ENCODE results near the gene SNAP47.

Gene SNAP47

DNA sequence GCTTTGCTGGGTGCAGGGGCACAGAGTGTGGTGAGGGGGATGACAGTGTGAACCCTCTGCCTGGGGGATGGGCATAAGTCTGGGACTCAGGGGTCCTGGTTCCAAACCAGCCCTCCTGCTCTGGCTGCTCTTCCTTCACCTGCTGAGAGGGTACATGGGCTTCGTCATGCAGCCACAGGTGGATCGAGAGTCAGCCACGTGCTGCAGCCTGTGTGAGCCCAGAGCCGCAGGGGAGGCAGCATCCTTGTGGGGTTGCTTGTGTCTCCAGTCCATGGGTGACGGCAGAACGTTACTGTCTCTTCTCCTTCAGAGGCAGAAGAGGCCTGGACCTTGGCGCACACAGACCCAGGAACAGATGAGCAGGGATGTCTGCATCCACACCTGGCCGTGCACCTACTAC is 12.1 kb downstream of the SNAP47 start:
- no peak overlapping the region for H3K4ac ChIP-seq (ENCODE audit: low read length)
- no peak overlapping the region for H3K23ac ChIP-seq (ENCODE audit: low read depth, low read length, poor library complexity)
- no peak overlapping the region for H3K27ac ChIP-seq (replicated peaks; ENCODE audit: low read length)
- no peaks in the 10 kb centered on the region for H3K9me3 ChIP-seq (replicated peaks in 1 of 2; ENCODE audit: control insufficient read depth in 2 of 2, insufficient read depth in 1 of 2, low read depth in 1 of 2, low read length in 2 of 2)
- no peak for DNase-seq (ENCODE audit: low spot score)
- WGBS, 2 donors (ENCODE audit: extremely low coverage in 2 of 2, insufficient read length in 2 of 2, insufficient replicate concordance in 1 of 2): no CpG with 5 or more reads among the region's 8 CpGs
- H2BK5ac ChIP-seq (ENCODE audit: low read length): no peak overlapping the region
- no peak overlapping the region for H2BK15ac ChIP-seq (ENCODE audit: low read length)
- H3K9ac ChIP-seq (ENCODE audit: low read depth, low read length, poor library complexity): no peak overlapping the region
- H3K4me1 ChIP-seq (ENCODE audit: control insufficient read depth in 2 of 2, insufficient read depth in 1 of 2, low read depth in 1 of 2, low read length in 2 of 2): no peaks in the 10 kb centered on the region
- peaks cover 20% of the 10 kb centered on the region for H3K79me1 ChIP-seq (ENCODE audit: low read depth, low read length)
- no peak overlapping the region for H2AFZ ChIP-seq (ENCODE audit: low read length)
- H3K4me2 ChIP-seq (ENCODE audit: insufficient read depth, low read length, poor library complexity, severe bottlenecking): no peak overlapping the region
- no peak overlapping the region for H2AK5ac ChIP-seq (ENCODE audit: low read depth, low read length)
- no peak overlapping the region for H3K4me3 ChIP-seq (ENCODE audit: low read length in 2 of 2)
- H2BK12ac ChIP-seq (ENCODE audit: low read length): no peak overlapping the region
- peaks cover 19 to 56% of the 10 kb centered on the region in 2 donors for H3K36me3 ChIP-seq (replicated peaks in 1 of 2; ENCODE audit: control insufficient read depth in 2 of 2, insufficient read depth in 2 of 2, low read length in 2 of 2)
- no peaks in the 10 kb centered on the region for H3K27me3 ChIP-seq (ENCODE audit: control insufficient read depth in 3 of 3, insufficient read depth in 3 of 3, low read depth in 1 of 3, low read length in 3 of 3)
- H4K91ac ChIP-seq (ENCODE audit: low read depth, low read length, poor library complexity): no peak overlapping the region
- H4K8ac ChIP-seq (ENCODE audit: low read depth, low read length): no peak overlapping the region
- no peak overlapping the region for H2BK120ac ChIP-seq (ENCODE audit: low read depth, low read length)
- H3K18ac ChIP-seq (ENCODE audit: low read length): no peak overlapping the region
- no peak overlapping the region for H3K14ac ChIP-seq (ENCODE audit: low read length)

DNA sequence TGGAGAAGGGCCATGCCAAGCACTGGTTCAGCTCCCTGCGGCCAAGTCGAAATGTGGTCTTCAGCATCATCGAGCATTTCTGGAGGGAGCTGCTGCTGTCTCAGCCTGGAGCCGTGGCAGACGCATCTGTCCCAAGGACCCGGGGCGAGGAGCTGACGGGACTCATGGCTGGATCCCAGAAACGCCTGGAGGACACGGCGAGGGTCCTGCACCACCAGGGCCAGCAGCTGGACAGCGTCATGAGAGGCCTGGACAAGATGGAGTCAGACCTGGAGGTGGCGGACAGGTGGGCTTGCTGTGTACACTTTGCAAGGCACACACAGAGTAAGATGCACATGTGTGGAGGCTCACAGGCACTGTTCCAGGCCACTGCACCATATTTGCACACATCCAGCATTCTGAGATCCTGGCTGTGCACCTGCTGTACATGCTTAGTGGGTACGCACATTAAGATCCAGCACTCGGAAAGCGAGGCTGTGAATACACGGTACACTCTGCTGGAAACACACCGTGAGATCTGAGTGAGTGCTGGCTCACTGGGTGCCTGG is 12.8 kb downstream of the SNAP47 start:
- Histone ChIP-seq H3K4ac (ENCODE audit: low read length) (no peak overlapping the region), H3K9me3 (replicated peaks in 1 of 2; ENCODE audit: control insufficient read depth in 2 of 2, insufficient read depth in 1 of 2, low read depth in 1 of 2, low read length in 2 of 2) (no peaks in the 10 kb centered on the region), H4K8ac (ENCODE audit: low read depth, low read length) (no peak overlapping the region), H3K4me3 (ENCODE audit: low read length in 2 of 2) (no peak overlapping the region), H3K36me3 (replicated peaks in 1 of 2; ENCODE audit: control insufficient read depth in 2 of 2, insufficient read depth in 2 of 2, low read length in 2 of 2) (peaks cover 19 to 61% of the 10 kb centered on the region in 2 donors), H3K9ac (ENCODE audit: low read depth, low read length, poor library complexity) (peak overlapping the region; percentile 50), H3K27ac (replicated peaks; ENCODE audit: low read length) (no peak overlapping the region), H2AK5ac (ENCODE audit: low read depth, low read length) (no peak overlapping the region), H2AFZ (ENCODE audit: low read length) (no peak overlapping the region), H3K4me1 (ENCODE audit: control insufficient read depth in 2 of 2, insufficient read depth in 1 of 2, low read depth in 1 of 2, low read length in 2 of 2) (no peaks in the 10 kb centered on the region), H2BK15ac (ENCODE audit: low read length) (no peak overlapping the region), H3K27me3 (ENCODE audit: control insufficient read depth in 3 of 3, insufficient read depth in 3 of 3, low read depth in 1 of 3, low read length in 3 of 3) (no peaks in the 10 kb centered on the region), H3K4me2 (ENCODE audit: insufficient read depth, low read length, poor library complexity, severe bottlenecking) (no peak overlapping the region), H2BK12ac (ENCODE audit: low read length) (no peak overlapping the region), H3K18ac (ENCODE audit: low read length) (no peak overlapping the region), H3K14ac (ENCODE audit: low read length) (no peak overlapping the region), H2BK5ac (ENCODE audit: low read length) (no peak overlapping the region), H2BK120ac (ENCODE audit: low read depth, low read length) (no peak overlapping the region), H3K23ac (ENCODE audit: low read depth, low read length, poor library complexity) (peak overlapping the region; percentile 77), H4K91ac (ENCODE audit: low read depth, low read length, poor library complexity) (no peak overlapping the region), H3K79me1 (ENCODE audit: low read depth, low read length) (peaks cover 16% of the 10 kb centered on the region)
- no peak for DNase-seq (ENCODE audit: low spot score)
- no CpG with 5 or more reads among the region's 18 CpGs for WGBS, 2 donors (ENCODE audit: extremely low coverage in 2 of 2, insufficient read length in 2 of 2, insufficient replicate concordance in 1 of 2)

DNA sequence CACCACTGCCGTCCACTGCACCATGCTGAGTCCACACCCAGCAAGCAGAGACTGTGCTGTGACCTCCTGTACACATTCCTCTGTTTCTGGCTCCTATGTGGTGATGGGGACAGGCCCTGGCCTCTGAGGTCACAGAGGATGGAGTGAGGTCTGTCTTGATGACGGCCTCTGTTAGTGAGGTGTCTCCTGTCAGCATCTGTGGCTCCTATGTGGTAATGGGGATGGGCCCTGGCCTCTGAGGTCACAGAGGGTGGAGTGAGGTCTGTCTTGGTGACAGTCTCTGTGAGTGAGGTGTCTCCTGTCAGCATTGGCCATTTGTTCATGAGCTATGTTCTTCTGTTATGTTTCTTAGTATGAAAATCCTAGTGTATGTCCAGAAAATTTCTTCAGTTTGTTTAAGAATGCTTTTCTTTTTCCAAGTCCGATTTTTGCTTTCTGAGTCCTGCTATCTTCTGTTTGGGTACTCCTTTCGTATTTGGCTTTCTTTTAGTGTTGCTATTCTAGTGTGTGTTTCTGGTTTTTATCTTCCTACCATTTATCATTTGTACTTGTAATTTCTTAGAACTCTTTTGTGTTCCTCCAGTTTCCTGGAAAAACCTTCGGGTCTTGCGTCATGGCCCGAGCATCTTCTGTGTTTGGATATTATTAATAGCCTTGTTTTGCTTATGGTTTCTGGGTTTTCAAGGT is 13.4 kb downstream of the SNAP47 start:
- no peak overlapping the region for H3K27ac ChIP-seq (replicated peaks; ENCODE audit: low read length)
- no peak for DNase-seq (ENCODE audit: low spot score)

DNA sequence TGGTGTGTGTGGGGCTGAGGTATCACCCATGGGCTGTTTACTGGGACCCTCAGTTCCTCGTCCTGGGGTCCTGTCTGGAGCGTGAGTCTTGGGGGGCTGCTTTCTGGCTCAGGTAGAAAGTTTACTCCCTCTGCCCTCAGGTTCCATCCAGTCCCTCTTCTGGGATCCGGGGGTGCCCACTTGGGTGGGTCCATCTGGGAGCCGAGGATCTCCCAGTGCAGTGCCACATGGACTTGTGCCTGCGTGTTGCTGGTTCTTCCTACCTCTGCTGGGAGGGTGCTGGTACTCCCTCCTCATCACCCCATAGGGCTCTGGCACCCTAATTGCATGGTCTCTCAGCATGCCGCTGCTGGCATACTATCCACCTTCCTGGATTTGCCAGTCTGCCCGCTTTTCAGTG is 14.0 kb downstream of the SNAP47 start:
- no peak overlapping the region for H2AK5ac ChIP-seq (ENCODE audit: low read depth, low read length)
- H2AFZ ChIP-seq (ENCODE audit: low read length): no peak overlapping the region
- H3K79me1 ChIP-seq (ENCODE audit: low read depth, low read length): peaks cover 12% of the 10 kb centered on the region
- no peak overlapping the region for H3K23ac ChIP-seq (ENCODE audit: low read depth, low read length, poor library complexity)
- no peak overlapping the region for H2BK5ac ChIP-seq (ENCODE audit: low read length)
- no peaks in the 10 kb centered on the region for H3K4me1 ChIP-seq (ENCODE audit: control insufficient read depth in 2 of 2, insufficient read depth in 1 of 2, low read depth in 1 of 2, low read length in 2 of 2)
- no peak overlapping the region for H3K4me3 ChIP-seq (ENCODE audit: low read length in 2 of 2)
- no peak overlapping the region for H3K4me2 ChIP-seq (ENCODE audit: insufficient read depth, low read length, poor library complexity, severe bottlenecking)
- H4K8ac ChIP-seq (ENCODE audit: low read depth, low read length): no peak overlapping the region
- H2BK120ac ChIP-seq (ENCODE audit: low read depth, low read length): no peak overlapping the region
- H2BK15ac ChIP-seq (ENCODE audit: low read length): no peak overlapping the region
- H3K27ac ChIP-seq (replicated peaks; ENCODE audit: low read length): no peak overlapping the region
- H3K18ac ChIP-seq (ENCODE audit: low read length): no peak overlapping the region
- no peak overlapping the region for H4K91ac ChIP-seq (ENCODE audit: low read depth, low read length, poor library complexity)
- H3K9me3 ChIP-seq (replicated peaks in 1 of 2; ENCODE audit: control insufficient read depth in 2 of 2, insufficient read depth in 1 of 2, low read depth in 1 of 2, low read length in 2 of 2): no peaks in the 10 kb centered on the region
- DNase-seq (ENCODE audit: low spot score): no peak
- no peak overlapping the region for H3K4ac ChIP-seq (ENCODE audit: low read length)
- no peak overlapping the region for H3K14ac ChIP-seq (ENCODE audit: low read length)
- peaks cover 21 to 73% of the 10 kb centered on the region in 2 donors for H3K36me3 ChIP-seq (replicated peaks in 1 of 2; ENCODE audit: control insufficient read depth in 2 of 2, insufficient read depth in 2 of 2, low read length in 2 of 2)
- no peaks in the 10 kb centered on the region for H3K27me3 ChIP-seq (ENCODE audit: control insufficient read depth in 3 of 3, insufficient read depth in 3 of 3, low read depth in 1 of 3, low read length in 3 of 3)
- WGBS, 2 donors (ENCODE audit: extremely low coverage in 2 of 2, insufficient read length in 2 of 2, insufficient replicate concordance in 1 of 2): no CpG with 5 or more reads among the region's 7 CpGs
- no peak overlapping the region for H2BK12ac ChIP-seq (ENCODE audit: low read length)
- no peak overlapping the region for H3K9ac ChIP-seq (ENCODE audit: low read depth, low read length, poor library complexity)

More for the DNA sequence above, 13.4 kb downstream of the SNAP47 start:
- H3K4ac ChIP-seq (ENCODE audit: low read length): no peak overlapping the region
- H2AFZ ChIP-seq (ENCODE audit: low read length): no peak overlapping the region
- no peak overlapping the region for H3K18ac ChIP-seq (ENCODE audit: low read length)
- no peak overlapping the region for H2BK12ac ChIP-seq (ENCODE audit: low read length)
- peak overlapping the region; percentile 77 for H3K23ac ChIP-seq (ENCODE audit: low read depth, low read length, poor library complexity)
- H2AK5ac ChIP-seq (ENCODE audit: low read depth, low read length): no peak overlapping the region
- peak overlapping the region; percentile 50 for H3K9ac ChIP-seq (ENCODE audit: low read depth, low read length, poor library complexity)
- no peaks in the 10 kb centered on the region for H3K27me3 ChIP-seq (ENCODE audit: control insufficient read depth in 3 of 3, insufficient read depth in 3 of 3, low read depth in 1 of 3, low read length in 3 of 3)
- no peak overlapping the region for H3K4me3 ChIP-seq (ENCODE audit: low read length in 2 of 2)
- WGBS, 2 donors (ENCODE audit: extremely low coverage in 2 of 2, insufficient read length in 2 of 2, insufficient replicate concordance in 1 of 2): no CpG with 5 or more reads among the region's 7 CpGs
- peaks cover 12% of the 10 kb centered on the region for H3K79me1 ChIP-seq (ENCODE audit: low read depth, low read length)
- H2BK15ac ChIP-seq (ENCODE audit: low read length): no peak overlapping the region
- no peaks in the 10 kb centered on the region for H3K9me3 ChIP-seq (replicated peaks in 1 of 2; ENCODE audit: control insufficient read depth in 2 of 2, insufficient read depth in 1 of 2, low read depth in 1 of 2, low read length in 2 of 2)
- H2BK120ac ChIP-seq (ENCODE audit: low read depth, low read length): no peak overlapping the region
- H2BK5ac ChIP-seq (ENCODE audit: low read length): no peak overlapping the region
- H3K14ac ChIP-seq (ENCODE audit: low read length): no peak overlapping the region
- H4K91ac ChIP-seq (ENCODE audit: low read depth, low read length, poor library complexity): no peak overlapping the region
- peaks cover 21 to 67% of the 10 kb centered on the region in 2 donors for H3K36me3 ChIP-seq (replicated peaks in 1 of 2; ENCODE audit: control insufficient read depth in 2 of 2, insufficient read depth in 2 of 2, low read length in 2 of 2)
- no peak overlapping the region for H4K8ac ChIP-seq (ENCODE audit: low read depth, low read length)
- no peaks in the 10 kb centered on the region for H3K4me1 ChIP-seq (ENCODE audit: control insufficient read depth in 2 of 2, insufficient read depth in 1 of 2, low read depth in 1 of 2, low read length in 2 of 2)
- H3K4me2 ChIP-seq (ENCODE audit: insufficient read depth, low read length, poor library complexity, severe bottlenecking): no peak overlapping the region
